HepG2 (cell line): ENCODE results near the gene NABP2. TPM values are rescaled to one million over a fixed set of nuclear protein-coding genes. Genes with fewer than 3 reads are reported as not detected.

ENCODE experiments used
- ETV6 ChIP-seq: sonication (generic); formaldehyde crosslinking; conservative IDR thresholded peaks from 2 replicates; pipeline ENCODE4 v1.4.0; 2020; ENCODE audit warnings: missing genetic modification reagents
- FIP1L1 ChIP-seq: fragments of 200-400 bp; formaldehyde crosslinking; IDR thresholded peaks from 2 replicates; pipeline ENCODE4 v1.6.1; 2018; ENCODE audit warnings: low read depth, mild to moderate bottlenecking, low read length, moderate library complexity, borderline replicate concordance; ENCODE audit not compliant: insufficient read depth
- FLYWCH1 ChIP-seq: sonication (generic); formaldehyde crosslinking; IDR thresholded peaks from 2 replicates; pipeline ENCODE4 v1.8.1; 2023; ENCODE audit warnings: mild to moderate bottlenecking, missing genetic modification reagents
- GATAD2A ChIP-seq: IDR thresholded peaks from 2 replicates; pipeline ENCODE4 v1.6.1; 2016
- HDAC2 ChIP-seq: sonication (generic); formaldehyde crosslinking; IDR thresholded peaks from 2 replicates; pipeline ENCODE4 v1.4.0; 2020; ENCODE audit warnings: missing genetic modification reagents
- HNRNPK ChIP-seq: fragments of 200-400 bp; formaldehyde crosslinking; IDR thresholded peaks from 2 replicates; pipeline ENCODE4 v1.6.1; 2018; ENCODE audit warnings: low read length, low read depth, moderate library complexity, mild to moderate bottlenecking; ENCODE audit not compliant: poor library complexity, severe bottlenecking
- ISX ChIP-seq: sonication (generic); formaldehyde crosslinking; conservative IDR thresholded peaks from 2 replicates; pipeline ENCODE4 v1.5.0; 2020; ENCODE audit warnings: missing genetic modification reagents
- KDM4B ChIP-seq: sonication (generic); formaldehyde crosslinking; IDR thresholded peaks from 2 replicates; pipeline ENCODE4 v1.4.0; 2020; ENCODE audit warnings: missing genetic modification reagents
- KMT2B ChIP-seq: IDR thresholded peaks from 2 replicates; pipeline ENCODE4 v1.6.1; 2016; ENCODE audit warnings: missing genetic modification reagents, missing compliant biosample characterization
- NR3C1 ChIP-seq: sonication (generic); formaldehyde crosslinking; IDR thresholded peaks from 2 replicates; pipeline ENCODE4 v1.4.0; 2020; ENCODE audit warnings: missing genetic modification reagents
- PHB2 ChIP-seq: fragments of 450-650 bp; IDR thresholded peaks from 2 replicates; pipeline ENCODE4 v1.6.1; 2018; ENCODE audit not compliant: partially characterized antibody
- RBM22 ChIP-seq: fragments of 200-400 bp; formaldehyde crosslinking; optimal IDR thresholded peaks from 2 replicates; pipeline ENCODE3; 2017; ENCODE audit warnings: mild to moderate bottlenecking, low read length, moderate library complexity
- ZFX ChIP-seq: sonication (generic); formaldehyde crosslinking; IDR thresholded peaks from 2 replicates; pipeline ENCODE4 v1.4.0; 2020; ENCODE audit warnings: mild to moderate bottlenecking, low read depth, missing genetic modification reagents, moderate library complexity
- ZNF234 ChIP-seq: sonication (generic); formaldehyde crosslinking; conservative IDR thresholded peaks from 2 replicates; pipeline ENCODE4 v1.5.1; 2020; ENCODE audit warnings: mild to moderate bottlenecking, missing genetic modification reagents
- ZNF24 ChIP-seq: fragments of 450-650 bp; IDR thresholded peaks from 2 replicates; pipeline ENCODE4 v1.6.1; 2017; ENCODE audit warnings: antibody characterized with exemption, mild to moderate bottlenecking
- ZNF331 ChIP-seq: sonication (generic); formaldehyde crosslinking; IDR thresholded peaks from 2 replicates; pipeline ENCODE4 v1.4.0; 2020; ENCODE audit warnings: missing genetic modification reagents
- ZNF382 ChIP-seq: sonication (generic); formaldehyde crosslinking; IDR thresholded peaks from 2 replicates; pipeline ENCODE4 v1.5.0; 2020; ENCODE audit warnings: missing genetic modification reagents, mild to moderate bottlenecking, borderline replicate concordance
- ZNF460 ChIP-seq: sonication (generic); formaldehyde crosslinking; IDR thresholded peaks from 2 replicates; pipeline ENCODE4 v1.5.1; 2020; ENCODE audit warnings: missing genetic modification reagents, mild to moderate bottlenecking, borderline replicate concordance
- ZNF501 ChIP-seq: sonication (generic); formaldehyde crosslinking; IDR thresholded peaks from 2 replicates; pipeline ENCODE4 v1.5.1; 2020; ENCODE audit warnings: mild to moderate bottlenecking, moderate library complexity, missing genetic modification reagents
- ZNF629 ChIP-seq: sonication (generic); formaldehyde crosslinking; conservative IDR thresholded peaks from 2 replicates; pipeline ENCODE4 v1.5.0; 2020; ENCODE audit warnings: missing genetic modification reagents
- ZNF703 ChIP-seq: sonication (generic); formaldehyde crosslinking; IDR thresholded peaks from 2 replicates; pipeline ENCODE4 v1.5.1; 2020; ENCODE audit warnings: missing genetic modification reagents, mild to moderate bottlenecking, moderate library complexity, borderline replicate concordance
- ZSCAN20 ChIP-seq: sonication (generic); formaldehyde crosslinking; IDR thresholded peaks from 2 replicates; pipeline ENCODE4 v1.4.0; 2020; ENCODE audit warnings: missing genetic modification reagents, mild to moderate bottlenecking, borderline replicate concordance
- polyA plus RNA-seq, 8 experiments: library from polyadenylated mRNA; depleted of rRNA in 3 of 8; stranded (reverse) in 7 of 8; unstranded in 1 of 8; fragments of >200 nt; fragmentation: Illumina TruSeq in 4 of 8; extraction: Trizol in 4 of 8; gene quantifications; 2 replicates each; pipeline versions ENCODE4 v1.2.1 to v1.2.3, GENCODE V29; 2011 to 2016; ENCODE audit warnings: low read depth in 4 of 8, missing spikeins in 1 of 8, mixed read lengths in 1 of 8; ENCODE audit not compliant: insufficient read depth in 1 of 8
- total RNA-seq, 5 experiments: library from RNA; depleted of rRNA; stranded (reverse); fragments of >200 nt; fragmentation: Illumina TruSeq; extraction: Trizol; gene quantifications; 2 replicates each; pipeline ENCODE4 v1.2.3, GENCODE V29; 2016; ENCODE audit warnings: low read depth in 1 of 5
- TF ChIP-seq, protein P1 (sequence below): IDR thresholded peaks from 2 replicates; pipeline ENCODE4 v1.6.1; 2012; ENCODE audit warnings: low read depth, low read length, improper control_type of control experiment
- TF ChIP-seq, protein P2 (sequence below): sonication (generic); formaldehyde crosslinking; IDR thresholded peaks from 2 replicates; pipeline ENCODE4 v1.4.0; 2020; ENCODE audit warnings: mild to moderate bottlenecking, missing genetic modification reagents
- TF ChIP-seq, protein P3 (sequence below): sonication (generic); formaldehyde crosslinking; IDR thresholded peaks from 2 replicates; pipeline ENCODE4 v1.5.0; 2020; ENCODE audit warnings: mild to moderate bottlenecking, missing genetic modification reagents
- TF ChIP-seq, protein P4 (sequence below): sonication (generic); formaldehyde crosslinking; IDR thresholded peaks from 2 replicates; pipeline ENCODE4 v1.5.1; 2020; ENCODE audit warnings: missing genetic modification reagents, mild to moderate bottlenecking, borderline replicate concordance

NABP2 gene
- total and polyA plus RNA-seq, 2 of the 13 experiments (the other 11 are each of a cell fraction or from before 2014, with no cell fraction given): 33.2 to 35.5 TPM

DNA sequence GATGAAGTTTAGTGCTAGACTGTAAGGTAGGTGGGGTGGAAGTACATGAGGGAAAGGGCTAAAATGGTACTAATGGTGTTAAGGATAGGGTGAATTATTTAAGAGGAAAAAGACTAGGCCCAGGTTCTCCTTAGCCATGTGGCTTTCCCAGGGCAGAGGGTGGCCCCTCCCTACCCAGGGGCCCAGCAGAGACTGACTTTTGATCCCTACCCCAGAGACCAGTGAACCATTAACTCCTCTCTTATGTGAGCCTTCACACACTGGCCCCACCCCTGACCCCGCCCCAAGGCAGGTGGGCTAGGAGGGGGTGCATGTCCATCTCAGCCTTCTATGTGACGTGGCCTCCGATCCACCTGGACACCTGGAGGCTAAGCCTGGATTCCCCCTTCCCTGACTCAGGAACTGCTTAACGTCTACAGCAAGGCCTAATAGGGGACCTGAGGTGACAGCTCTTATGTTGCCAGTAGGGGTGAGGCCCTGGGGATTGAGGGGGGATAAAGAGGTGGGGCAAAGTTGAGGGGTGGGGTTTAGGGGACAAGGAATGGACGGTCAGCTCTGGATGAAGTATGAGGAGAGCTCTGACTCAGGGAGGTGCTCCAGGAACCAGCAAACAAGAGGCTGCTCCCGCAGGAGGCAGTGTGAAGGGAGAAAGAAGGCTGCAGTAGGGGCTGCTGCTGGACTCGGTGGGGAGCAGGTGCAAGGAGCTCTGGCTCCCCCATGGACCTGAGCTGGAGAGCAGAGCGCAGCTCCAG lies 6.5 kb downstream of the NABP2 start (continued):
- TF ChIP-seq, protein P1, sequence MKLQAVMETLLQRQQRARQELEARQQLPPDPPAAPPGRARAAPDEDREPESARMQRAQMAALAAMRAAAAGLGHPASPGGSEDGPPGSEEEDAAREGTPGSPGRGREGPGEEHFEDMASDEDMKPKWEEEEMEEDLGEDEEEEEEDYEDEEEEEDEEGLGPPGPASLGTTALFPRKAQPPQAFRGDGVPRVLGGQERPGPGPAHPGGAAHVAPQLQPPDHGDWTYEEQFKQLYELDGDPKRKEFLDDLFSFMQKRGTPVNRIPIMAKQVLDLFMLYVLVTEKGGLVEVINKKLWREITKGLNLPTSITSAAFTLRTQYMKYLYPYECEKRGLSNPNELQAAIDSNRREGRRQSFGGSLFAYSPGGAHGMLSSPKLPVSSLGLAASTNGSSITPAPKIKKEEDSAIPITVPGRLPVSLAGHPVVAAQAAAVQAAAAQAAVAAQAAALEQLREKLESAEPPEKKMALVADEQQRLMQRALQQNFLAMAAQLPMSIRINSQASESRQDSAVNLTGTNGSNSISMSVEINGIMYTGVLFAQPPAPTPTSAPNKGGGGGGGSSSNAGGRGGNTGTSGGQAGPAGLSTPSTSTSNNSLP: no peak
- TF ChIP-seq FLYWCH1 (no peak), ZNF501 (peak; percentile 73; the same call in 1 of the 2 replicates), ZNF331 (CRISPR knock-in tag) (peak; percentile 24; the same call in 1 of the 2 replicates), ZNF24 (no peak), ETV6 (CRISPR knock-in tag) (no peak), ZNF629 (CRISPR knock-in tag) (no peak), ZSCAN20 (CRISPR knock-in tag) (no peak), ZFX (CRISPR knock-in tag) (peak; percentile 87), ISX (CRISPR knock-in tag) (no peak), NR3C1 (CRISPR knock-in tag) (no peak), ZNF703 (CRISPR knock-in tag) (no peak), RBM22 (no peak), ZNF234 (no peak), KMT2B (CRISPR knock-in tag) (no peak), PHB2 (no peak), HDAC2 (CRISPR knock-in tag) (peak; percentile 32; the same call in 1 of the 2 replicates), KDM4B (CRISPR knock-in tag) (no peak), HNRNPK (no peak), GATAD2A (peak; percentile 53), FIP1L1 (no peak), ZNF382 (CRISPR knock-in tag) (no peak), ZNF460 (CRISPR knock-in tag) (no peak)
- TF ChIP-seq, protein P2, sequence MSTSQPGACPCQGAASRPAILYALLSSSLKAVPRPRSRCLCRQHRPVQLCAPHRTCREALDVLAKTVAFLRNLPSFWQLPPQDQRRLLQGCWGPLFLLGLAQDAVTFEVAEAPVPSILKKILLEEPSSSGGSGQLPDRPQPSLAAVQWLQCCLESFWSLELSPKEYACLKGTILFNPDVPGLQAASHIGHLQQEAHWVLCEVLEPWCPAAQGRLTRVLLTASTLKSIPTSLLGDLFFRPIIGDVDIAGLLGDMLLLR: peak; percentile 74; the same call in 1 of the 2 replicates
- TF ChIP-seq, protein P3, sequence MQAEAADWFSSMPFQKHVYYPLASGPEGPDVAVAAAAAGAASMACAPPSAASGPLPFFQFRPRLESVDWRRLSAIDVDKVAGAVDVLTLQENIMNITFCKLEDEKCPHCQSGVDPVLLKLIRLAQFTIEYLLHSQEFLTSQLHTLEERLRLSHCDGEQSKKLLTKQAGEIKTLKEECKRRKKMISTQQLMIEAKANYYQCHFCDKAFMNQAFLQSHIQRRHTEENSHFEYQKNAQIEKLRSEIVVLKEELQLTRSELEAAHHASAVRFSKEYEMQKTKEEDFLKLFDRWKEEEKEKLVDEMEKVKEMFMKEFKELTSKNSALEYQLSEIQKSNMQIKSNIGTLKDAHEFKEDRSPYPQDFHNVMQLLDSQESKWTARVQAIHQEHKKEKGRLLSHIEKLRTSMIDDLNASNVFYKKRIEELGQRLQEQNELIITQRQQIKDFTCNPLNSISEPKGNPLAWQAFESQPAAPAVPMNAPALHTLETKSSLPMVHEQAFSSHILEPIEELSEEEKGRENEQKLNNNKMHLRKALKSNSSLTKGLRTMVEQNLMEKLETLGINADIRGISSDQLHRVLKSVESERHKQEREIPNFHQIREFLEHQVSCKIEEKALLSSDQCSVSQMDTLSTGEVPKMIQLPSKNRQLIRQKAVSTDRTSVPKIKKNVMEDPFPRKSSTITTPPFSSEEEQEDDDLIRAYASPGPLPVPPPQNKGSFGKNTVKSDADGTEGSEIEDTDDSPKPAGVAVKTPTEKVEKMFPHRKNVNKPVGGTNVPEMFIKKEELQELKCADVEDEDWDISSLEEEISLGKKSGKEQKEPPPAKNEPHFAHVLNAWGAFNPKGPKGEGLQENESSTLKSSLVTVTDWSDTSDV (CRISPR knock-in tag): no peak
- TF ChIP-seq, protein P4, sequence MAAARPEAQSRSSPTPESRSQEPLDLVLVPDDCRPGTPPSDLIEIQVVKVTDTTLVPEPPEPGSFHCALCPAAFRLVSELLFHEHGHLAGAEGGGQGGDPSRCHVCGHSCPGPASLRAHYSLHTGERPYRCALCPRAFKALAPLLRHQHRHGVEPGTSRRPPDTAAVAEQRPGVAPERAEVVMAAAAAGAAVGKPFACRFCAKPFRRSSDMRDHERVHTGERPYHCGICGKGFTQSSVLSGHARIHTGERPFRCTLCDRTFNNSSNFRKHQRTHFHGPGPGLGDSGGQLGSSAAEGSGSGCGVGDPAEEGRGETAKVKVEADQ (CRISPR knock-in tag): peak; percentile 58; the same call in 1 of the 2 replicates
